SK-N-MC (cell line): ENCODE measurements around the gene PCYT2.
A peak's percentile ranks its signal among the peaks of the same experiment; 100 is the strongest.

ENCODE experiments used
- DNase-seq: peaks from one replicate; pipeline ENCODE4 v3.0.0-alpha.2; 2011; ENCODE audit warnings: low read depth, low spot score
- H3K27ac ChIP-seq: fragments of 200-600 bp; sonication (generic); 2 replicates; pipeline ENCODE4 v1.5.1; 2016; ENCODE audit warnings: mixed run types
- H3K36me3 ChIP-seq: fragments of 200-600 bp; sonication (generic); 2 replicates; pipeline ENCODE4 v1.6.1; 2017; ENCODE audit warnings: antibody characterized with exemption, low read length, mixed read lengths; ENCODE audit not compliant: insufficient read depth
- H3K4me3 ChIP-seq: fragments of 200-600 bp; sonication (generic); 2 replicates; pipeline ENCODE4 v1.5.1; 2016
- H3K9ac ChIP-seq: fragments of 200-600 bp; sonication (generic); 2 replicates; pipeline ENCODE4 v1.8.0; 2017; ENCODE audit warnings: mixed run types, mixed read lengths; ENCODE audit not compliant: insufficient read length
- H3K9me3 ChIP-seq: fragments of 200-600 bp; sonication (generic); 2 replicates; pipeline ENCODE4 v1.6.1; 2017; ENCODE audit warnings: low read depth, mild to moderate bottlenecking, antibody characterized with exemption, low read length, moderate library complexity, mixed read lengths
- EZH2 ChIP-seq: fragments of 200-600 bp; sonication (generic); IDR thresholded peaks from one replicate; pipeline ENCODE4 v1.6.1; 2017; ENCODE audit warnings: antibody characterized with exemption
- FOXP2 ChIP-seq: optimal IDR thresholded peaks from 2 replicates; pipeline ENCODE3; 2011; ENCODE audit warnings: mild to moderate bottlenecking, moderate library complexity; ENCODE audit not compliant: insufficient read depth; ENCODE audit errors: extremely low read length, control extremely low read depth
- POLR2AphosphoS5 ChIP-seq: IDR thresholded peaks from 2 replicates; pipeline ENCODE4 v1.6.1; 2012; ENCODE audit warnings: mild to moderate bottlenecking, low read depth, low read length, borderline replicate concordance

Gene PCYT2

DNA sequence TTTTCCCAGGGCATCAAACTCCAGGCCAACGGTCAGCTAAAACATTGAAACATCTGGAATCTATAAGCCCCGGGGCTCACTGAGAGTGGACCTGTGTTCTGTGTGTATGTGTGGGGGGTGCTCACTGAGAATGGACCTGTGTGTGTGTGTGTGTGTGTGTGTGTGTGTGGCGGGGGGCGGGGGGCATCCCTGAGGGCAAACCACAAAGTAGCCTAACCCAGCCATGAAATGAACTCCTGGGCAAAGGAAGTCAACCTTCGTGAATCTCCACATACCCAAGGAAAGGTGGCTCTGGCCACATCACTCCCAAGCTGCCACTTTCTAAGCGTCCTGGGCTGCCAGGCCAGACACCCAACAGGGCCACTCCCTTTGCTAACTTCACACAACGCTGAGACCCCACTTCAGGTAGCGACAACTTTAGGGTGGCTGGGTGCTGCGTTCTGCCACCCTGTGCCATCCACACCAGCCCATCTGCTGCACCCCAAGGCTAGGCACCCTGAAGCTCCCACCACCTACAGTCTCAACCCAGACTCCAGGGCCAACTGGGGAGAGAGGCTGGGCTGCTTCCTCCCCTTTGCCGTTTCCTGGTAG lies 14.8 kb upstream of the PCYT2 start:
- Histone ChIP-seq H3K9ac (peak overlapping the region; percentile 88), H3K27ac (peak overlapping the region; percentile 82; the same call in 1 of the 2 replicates), H3K9me3 (no peaks in the 10 kb centered on the region), H3K4me3 (peak overlapping the region; percentile 90), H3K36me3 (peaks cover 9% of the 10 kb centered on the region; the same call in 1 of the 2 replicates)
- no peak for TF ChIP-seq POLR2AphosphoS5
- TF ChIP-seq EZH2: no peak
- no peak for TF ChIP-seq FOXP2
- DNase-seq: no peak

DNA sequence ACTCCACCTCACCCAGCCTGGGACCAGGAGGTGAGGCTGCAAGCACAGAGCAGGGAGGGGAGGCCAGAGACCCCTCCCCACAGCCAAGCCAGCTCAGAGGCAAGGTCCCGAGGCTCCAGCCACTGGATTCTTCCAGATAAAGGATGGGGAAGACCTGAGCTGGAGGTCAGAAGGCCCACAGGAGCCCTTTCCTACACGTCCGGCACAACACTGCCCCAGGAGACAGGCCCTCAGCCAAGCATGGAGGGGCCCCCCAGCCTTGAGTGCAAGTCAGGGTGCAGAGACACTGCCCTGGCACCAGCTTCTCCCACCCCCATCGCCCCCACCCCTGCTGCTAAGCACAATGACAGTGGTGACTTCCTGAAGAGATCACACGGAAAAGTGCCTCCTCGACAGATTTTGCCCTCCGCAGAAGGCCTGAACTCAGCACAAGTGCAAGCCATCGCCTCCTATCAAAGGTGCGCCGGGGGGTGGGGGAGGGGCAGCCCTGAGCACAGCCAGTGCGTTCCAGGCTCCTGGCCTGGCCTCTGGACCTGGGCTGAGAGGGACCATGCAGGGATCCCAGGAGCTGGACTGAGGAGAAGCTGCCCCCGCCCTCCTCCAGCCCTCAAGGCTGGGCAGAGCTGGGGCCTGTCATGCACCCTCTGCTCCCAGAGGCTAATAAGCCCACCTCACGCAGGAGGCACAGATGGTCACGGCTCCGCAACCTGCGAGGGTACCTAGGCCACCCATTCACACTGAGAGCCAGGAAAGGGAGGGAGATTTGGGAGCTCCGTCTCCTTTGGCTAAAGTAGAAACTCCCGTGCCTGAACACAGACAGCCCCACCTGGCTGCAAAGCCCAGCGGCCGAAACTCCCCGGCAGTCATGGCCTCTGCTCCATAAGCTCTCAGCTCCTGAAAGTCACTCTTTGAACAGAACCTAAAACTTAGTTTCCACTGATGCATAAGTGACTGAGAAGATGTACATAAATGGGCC lies 13.6 kb upstream of the PCYT2 start:
- H3K4me3 ChIP-seq: peak overlapping the region; percentile 60
- DNase-seq: no peak
- H3K36me3 ChIP-seq: peaks cover 11% of the 10 kb centered on the region; the same call in 1 of the 2 replicates
- H3K27ac ChIP-seq: no peak overlapping the region; the same call in 1 of the 2 replicates
- peak overlapping the region; percentile 28 for H3K9ac ChIP-seq
- no peak for TF ChIP-seq EZH2
- TF ChIP-seq POLR2AphosphoS5: no peak; the same call in 1 of the 2 replicates
- TF ChIP-seq FOXP2: no peak
- H3K9me3 ChIP-seq: no peaks in the 10 kb centered on the region

DNA sequence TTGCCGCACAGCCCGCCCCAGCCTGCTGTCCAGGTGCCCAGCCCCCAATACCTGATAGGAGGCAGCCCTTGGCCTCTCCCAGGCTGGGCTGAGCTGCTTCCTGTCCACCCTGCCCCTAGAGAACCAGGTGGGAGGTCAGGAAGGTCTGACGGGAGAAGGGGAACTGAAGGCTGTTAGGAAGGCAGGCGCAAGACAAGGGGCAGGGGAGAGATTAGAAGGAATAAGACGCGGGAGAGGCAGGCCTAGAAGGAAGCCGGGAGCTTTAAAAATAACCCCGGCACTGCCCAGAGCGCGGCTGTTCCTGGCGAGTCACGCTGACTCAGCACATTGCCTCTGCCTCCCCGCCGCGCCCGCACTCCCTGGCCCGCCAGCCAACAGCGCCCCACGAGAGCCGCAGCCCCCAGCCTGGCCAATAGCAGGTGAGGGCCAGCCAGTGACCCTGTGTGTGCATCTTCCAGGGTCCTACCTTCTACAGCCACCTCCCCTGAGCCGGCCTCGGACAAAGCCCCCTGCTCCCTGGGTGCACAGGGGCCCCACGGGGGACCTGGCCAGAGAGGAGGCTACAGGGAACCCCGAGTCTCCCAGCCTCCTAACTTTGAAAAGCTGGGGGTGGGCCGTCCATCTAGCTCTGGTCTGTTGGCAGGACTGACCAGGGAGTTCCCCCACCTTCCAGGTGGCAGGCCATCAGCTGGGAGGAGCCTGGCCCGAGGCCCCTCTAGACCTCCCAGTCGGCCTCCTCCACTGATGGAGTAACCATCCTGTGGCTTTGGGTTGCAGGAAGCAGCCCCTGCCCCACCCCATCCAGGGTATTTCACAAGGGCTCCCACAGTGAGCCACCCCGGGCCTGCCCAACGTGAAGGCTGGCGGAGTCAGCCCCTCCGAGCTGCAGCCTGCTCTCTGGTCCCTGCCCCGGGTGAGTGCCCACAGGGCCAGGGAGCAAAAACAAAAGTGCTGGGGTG lies 12.4 kb upstream of the PCYT2 start:
- H3K27ac ChIP-seq: peak overlapping the region; percentile 19; the same call in 1 of the 2 replicates
- H3K4me3 ChIP-seq: no peak overlapping the region
- H3K36me3 ChIP-seq: peaks cover 11% of the 10 kb centered on the region; the same call in 1 of the 2 replicates
- no peaks in the 10 kb centered on the region for H3K9me3 ChIP-seq
- TF ChIP-seq EZH2 (no peak), POLR2AphosphoS5 (no peak), FOXP2 (no peak)
- DNase-seq: no peak
- H3K9ac ChIP-seq: peak overlapping the region; percentile 28

GRCh38 chr17:81922566-81923301 lies 11.5 kb upstream of the PCYT2 start:
- no peaks in the 10 kb centered on the region for H3K9me3 ChIP-seq
- H3K4me3 ChIP-seq: no peak overlapping the region
- no peak overlapping the region for H3K9ac ChIP-seq
- TF ChIP-seq FOXP2: no peak
- TF ChIP-seq EZH2: no peak
- TF ChIP-seq POLR2AphosphoS5: no peak
- H3K36me3 ChIP-seq: peaks cover 11% of the 10 kb centered on the region; the same call in 1 of the 2 replicates
- no peak overlapping the region for H3K27ac ChIP-seq
- DNase-seq: no peak

- no peak for TF ChIP-seq POLR2AphosphoS5
- no peak for TF ChIP-seq FOXP2
- TF ChIP-seq EZH2: no peak
- H3K9ac ChIP-seq: no peak overlapping the region
- H3K9me3 ChIP-seq: no peaks in the 10 kb centered on the region
- H3K4me3 ChIP-seq: no peak overlapping the region
- no peak overlapping the region; the same call in 1 of the 2 replicates for H3K27ac ChIP-seq
- peaks cover 11% of the 10 kb centered on the region; the same call in 1 of the 2 replicates for H3K36me3 ChIP-seq
- no peak for DNase-seq
Measured at GRCh38 chr17:81921996-81922565, 10.9 kb upstream of the PCYT2 start.

DNA sequence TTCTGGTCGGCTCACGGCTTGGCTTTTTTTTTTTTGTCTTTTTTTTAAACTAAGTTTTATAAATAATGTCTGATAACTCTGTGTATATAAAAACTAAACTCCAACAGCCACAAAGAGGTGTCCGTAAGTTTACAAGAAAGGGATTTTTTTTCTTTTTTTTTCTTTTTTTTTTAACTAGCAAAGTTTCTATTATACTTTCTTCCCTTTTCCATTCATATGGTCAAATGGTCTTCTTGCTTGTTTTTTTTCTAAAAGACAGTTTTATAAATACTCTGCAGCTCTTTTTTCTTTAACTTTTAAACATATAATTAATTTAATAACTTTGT lies 10.3 kb upstream of the PCYT2 start:
- Histone ChIP-seq H3K9me3 (no peaks in the 10 kb centered on the region), H3K36me3 (peaks cover 11% of the 10 kb centered on the region; the same call in 1 of the 2 replicates), H3K9ac (no peak overlapping the region), H3K4me3 (no peak overlapping the region), H3K27ac (peak overlapping the region; percentile 46; the same call in 1 of the 2 replicates)
- no peak for DNase-seq
- TF ChIP-seq FOXP2 (no peak), EZH2 (no peak), POLR2AphosphoS5 (no peak)

DNA sequence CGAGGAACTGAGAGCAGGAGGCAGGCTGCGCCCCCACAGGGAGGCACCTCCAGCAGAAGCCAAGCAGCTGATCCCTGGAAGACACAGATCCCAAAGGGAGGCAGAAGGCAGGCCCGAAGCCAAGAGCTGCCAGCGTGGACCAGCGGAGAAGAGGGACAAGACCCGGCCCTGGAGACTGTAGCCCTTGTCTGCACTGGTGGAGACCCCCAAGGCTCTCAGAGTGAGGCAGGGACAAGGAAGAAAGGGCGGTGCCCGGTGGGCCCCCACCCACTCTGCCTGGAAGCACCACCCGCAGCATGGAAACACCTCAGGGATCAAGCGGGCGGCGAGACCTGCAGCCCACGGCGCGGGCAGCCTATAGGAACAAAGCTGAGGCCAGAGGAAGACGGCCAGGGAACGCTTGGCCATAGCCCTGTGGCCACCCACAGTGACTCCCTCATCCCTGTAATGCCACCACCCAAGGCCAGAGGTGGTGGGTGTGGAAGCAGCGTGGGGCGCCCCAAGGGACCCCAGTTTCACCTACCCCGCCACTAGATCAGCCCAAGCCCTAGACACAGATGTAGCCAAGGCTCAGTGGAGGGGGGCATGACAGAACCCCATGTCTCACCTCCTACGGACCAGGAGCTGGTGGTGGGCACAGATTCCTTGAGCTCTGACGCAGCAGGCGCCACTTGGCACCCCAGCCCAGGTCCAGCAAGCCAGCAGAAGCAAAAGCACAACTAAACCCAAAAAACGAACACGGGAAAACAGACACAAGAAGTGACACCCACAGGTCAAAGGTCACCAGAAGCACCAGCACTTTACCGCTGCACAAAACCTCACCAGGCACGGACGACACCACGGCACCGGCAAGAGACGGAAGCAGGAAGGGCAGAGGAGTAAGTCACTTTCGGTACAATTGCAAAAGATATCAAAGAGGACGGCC lies 9.7 kb upstream of the PCYT2 start:
- Histone ChIP-seq H3K4me3 (no peak overlapping the region), H3K27ac (0 out of 2 replicates have a peak overlapping the region, but pooled peaks have one; percentile 46), H3K9me3 (no peaks in the 10 kb centered on the region), H3K36me3 (peaks cover 11% of the 10 kb centered on the region; the same call in 1 of the 2 replicates), H3K9ac (no peak overlapping the region)
- DNase-seq: no peak
- TF ChIP-seq EZH2 (no peak), POLR2AphosphoS5 (no peak), FOXP2 (no peak)
